Transverse colon (tissue), 3 donors: ENCODE results near the gene SLC12A7.

Experiments
- POLR2A ChIP-seq: fragments of 450-650 bp; IDR thresholded peaks from one replicate; pipeline ENCODE4 v1.6.1; 2016; ENCODE audit warnings: antibody characterized with exemption, mild to moderate bottlenecking, moderate library complexity
- TF ChIP-seq, protein P1 (sequence below), 5 experiments: fragments of 200-600 bp in 3 of 5; fragments of 450-650 bp in 2 of 5; sonication (generic) in 3 of 5; IDR thresholded peaks; 1 replicate in 2 of 5; 2 replicates in 3 of 5; pipeline ENCODE4 v1.5.1; 2016 to 2017; ENCODE audit warnings: antibody characterized with exemption in 5 of 5, inconsistent platforms in 3 of 5, mild to moderate bottlenecking in 2 of 5, moderate library complexity in 1 of 5

- TF ChIP-seq, protein P1, sequence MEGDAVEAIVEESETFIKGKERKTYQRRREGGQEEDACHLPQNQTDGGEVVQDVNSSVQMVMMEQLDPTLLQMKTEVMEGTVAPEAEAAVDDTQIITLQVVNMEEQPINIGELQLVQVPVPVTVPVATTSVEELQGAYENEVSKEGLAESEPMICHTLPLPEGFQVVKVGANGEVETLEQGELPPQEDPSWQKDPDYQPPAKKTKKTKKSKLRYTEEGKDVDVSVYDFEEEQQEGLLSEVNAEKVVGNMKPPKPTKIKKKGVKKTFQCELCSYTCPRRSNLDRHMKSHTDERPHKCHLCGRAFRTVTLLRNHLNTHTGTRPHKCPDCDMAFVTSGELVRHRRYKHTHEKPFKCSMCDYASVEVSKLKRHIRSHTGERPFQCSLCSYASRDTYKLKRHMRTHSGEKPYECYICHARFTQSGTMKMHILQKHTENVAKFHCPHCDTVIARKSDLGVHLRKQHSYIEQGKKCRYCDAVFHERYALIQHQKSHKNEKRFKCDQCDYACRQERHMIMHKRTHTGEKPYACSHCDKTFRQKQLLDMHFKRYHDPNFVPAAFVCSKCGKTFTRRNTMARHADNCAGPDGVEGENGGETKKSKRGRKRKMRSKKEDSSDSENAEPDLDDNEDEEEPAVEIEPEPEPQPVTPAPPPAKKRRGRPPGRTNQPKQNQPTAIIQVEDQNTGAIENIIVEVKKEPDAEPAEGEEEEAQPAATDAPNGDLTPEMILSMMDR (IDR thresholded peaks at IDR 0.05): no peak
- TF ChIP-seq POLR2A: no peak
These were observed 77.4 kb downstream of the SLC12A7 start for GRCh38 chr5:1034421-1034905.
